ENCODE measurements around the gene RBFOX2.

DNA sequence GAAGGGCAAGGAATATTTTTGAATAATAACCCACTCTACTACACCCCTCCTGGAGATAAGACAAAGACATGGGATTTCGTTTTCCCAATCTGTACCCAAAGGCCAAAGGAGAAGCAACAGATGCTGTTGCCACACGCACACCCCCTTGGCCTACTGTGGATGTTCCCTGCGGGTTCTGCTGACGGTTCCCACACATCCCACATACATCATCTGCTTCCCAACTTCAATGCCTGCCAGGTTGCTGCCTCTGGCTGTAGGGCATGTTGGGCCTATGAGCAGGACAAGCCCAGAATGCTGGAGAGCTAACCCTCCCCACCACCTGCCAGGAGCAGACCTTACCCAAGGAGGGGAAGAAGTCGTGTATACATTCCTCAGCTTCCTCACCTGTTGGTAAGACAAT, 13.6 kb upstream of the RBFOX2 start:
- TF ChIP-seq POLR2A (IDR thresholded peaks at IDR 0.05) (no peak), CTCF (IDR thresholded peaks at IDR 0.05 in 8 of 11, conservative IDR thresholded peaks at IDR 0.05 in 3 of 11) (no peak)
